Measurements from ENCODE around the gene CLC.

Gene CLC

DNA sequence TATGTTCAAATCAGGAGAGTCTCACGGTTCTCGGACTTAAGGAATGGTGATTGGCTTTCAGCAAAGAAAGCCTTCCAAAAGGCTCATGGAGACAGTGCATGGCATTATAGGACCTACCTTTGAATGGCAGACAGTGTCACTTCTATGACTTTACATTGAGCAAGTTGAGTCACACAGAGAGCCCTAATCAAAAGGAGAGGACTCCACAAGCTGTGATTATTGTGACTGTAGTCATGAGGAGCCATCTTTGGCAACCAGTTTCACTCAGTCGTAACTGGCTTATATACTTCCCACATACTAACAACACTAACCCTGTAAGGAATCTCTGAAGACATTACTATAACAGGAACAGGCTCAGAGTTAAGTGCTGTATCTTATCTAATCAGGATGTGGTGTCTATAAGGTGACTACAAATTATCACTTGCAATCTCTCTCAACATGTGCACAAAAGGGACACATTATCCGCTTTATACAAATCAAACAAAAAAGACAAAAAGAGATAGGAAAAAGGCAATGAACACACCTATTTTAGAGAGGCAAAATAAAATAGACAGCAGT lies 27.4 kb downstream of the CLC start:
- Histone ChIP-seq H3K36me3 (ENCODE audit: control insufficient read depth in 2 of 2, insufficient read depth in 1 of 2, low read length in 2 of 2) (no peaks in the 10 kb centered on the region; a peak in 1 of 3 replicates), H3K27ac (ENCODE audit: extremely low read depth, low read depth, low read length) (no peak overlapping the region), H3K4me1 (ENCODE audit: control insufficient read depth, insufficient read depth, low read length) (no peaks in the 10 kb centered on the region), H3K9me3 (ENCODE audit: control insufficient read depth, insufficient read depth, low read depth, low read length) (peaks cover 3% of the 10 kb centered on the region), H3K4me3 (ENCODE audit: low read depth, low read length) (no peak overlapping the region)
- ChIA-PET CTCF (interaction anchor here (0.7 to 1.2 kb wide), 2 partner anchors 37 to 177 kb away, joined by 3 read pairs; no protein-coding TSS in a partner anchor), POLR2A (no interaction called here)
- TF ChIP-seq ZNF133 (tag by site-specific recombination; IDR thresholded peaks at IDR 0.05): no peak
- TF ChIP-seq ZNF48 (tag by site-specific recombination; IDR thresholded peaks at IDR 0.05): no peak
- TF ChIP-seq, protein P1, sequence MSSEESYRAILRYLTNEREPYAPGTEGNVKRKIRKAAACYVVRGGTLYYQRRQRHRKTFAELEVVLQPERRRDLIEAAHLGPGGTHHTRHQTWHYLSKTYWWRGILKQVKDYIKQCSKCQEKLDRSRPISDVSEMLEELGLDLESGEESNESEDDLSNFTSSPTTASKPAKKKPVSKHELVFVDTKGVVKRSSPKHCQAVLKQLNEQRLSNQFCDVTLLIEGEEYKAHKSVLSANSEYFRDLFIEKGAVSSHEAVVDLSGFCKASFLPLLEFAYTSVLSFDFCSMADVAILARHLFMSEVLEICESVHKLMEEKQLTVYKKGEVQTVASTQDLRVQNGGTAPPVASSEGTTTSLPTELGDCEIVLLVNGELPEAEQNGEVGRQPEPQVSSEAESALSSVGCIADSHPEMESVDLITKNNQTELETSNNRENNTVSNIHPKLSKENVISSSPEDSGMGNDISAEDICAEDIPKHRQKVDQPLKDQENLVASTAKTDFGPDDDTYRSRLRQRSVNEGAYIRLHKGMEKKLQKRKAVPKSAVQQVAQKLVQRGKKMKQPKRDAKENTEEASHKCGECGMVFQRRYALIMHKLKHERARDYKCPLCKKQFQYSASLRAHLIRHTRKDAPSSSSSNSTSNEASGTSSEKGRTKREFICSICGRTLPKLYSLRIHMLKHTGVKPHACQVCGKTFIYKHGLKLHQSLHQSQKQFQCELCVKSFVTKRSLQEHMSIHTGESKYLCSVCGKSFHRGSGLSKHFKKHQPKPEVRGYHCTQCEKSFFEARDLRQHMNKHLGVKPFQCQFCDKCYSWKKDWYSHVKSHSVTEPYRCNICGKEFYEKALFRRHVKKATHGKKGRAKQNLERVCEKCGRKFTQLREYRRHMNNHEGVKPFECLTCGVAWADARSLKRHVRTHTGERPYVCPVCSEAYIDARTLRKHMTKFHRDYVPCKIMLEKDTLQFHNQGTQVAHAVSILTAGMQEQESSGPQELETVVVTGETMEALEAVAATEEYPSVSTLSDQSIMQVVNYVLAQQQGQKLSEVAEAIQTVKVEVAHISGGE (tag by site-specific recombination; conservative IDR thresholded peaks at IDR 0.05; ENCODE audit: low read depth): no peak
- TF ChIP-seq YY1 (tag by site-specific recombination; IDR thresholded peaks at IDR 0.05): no peak
- TF ChIP-seq, protein P2, sequence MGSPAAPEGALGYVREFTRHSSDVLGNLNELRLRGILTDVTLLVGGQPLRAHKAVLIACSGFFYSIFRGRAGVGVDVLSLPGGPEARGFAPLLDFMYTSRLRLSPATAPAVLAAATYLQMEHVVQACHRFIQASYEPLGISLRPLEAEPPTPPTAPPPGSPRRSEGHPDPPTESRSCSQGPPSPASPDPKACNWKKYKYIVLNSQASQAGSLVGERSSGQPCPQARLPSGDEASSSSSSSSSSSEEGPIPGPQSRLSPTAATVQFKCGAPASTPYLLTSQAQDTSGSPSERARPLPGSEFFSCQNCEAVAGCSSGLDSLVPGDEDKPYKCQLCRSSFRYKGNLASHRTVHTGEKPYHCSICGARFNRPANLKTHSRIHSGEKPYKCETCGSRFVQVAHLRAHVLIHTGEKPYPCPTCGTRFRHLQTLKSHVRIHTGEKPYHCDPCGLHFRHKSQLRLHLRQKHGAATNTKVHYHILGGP (tag by site-specific recombination; IDR thresholded peaks at IDR 0.05): no peak
- TF ChIP-seq ZNF776 (tag by site-specific recombination; IDR thresholded peaks at IDR 0.05; ENCODE audit: borderline replicate concordance): no peak
- TF ChIP-seq, protein P3, sequence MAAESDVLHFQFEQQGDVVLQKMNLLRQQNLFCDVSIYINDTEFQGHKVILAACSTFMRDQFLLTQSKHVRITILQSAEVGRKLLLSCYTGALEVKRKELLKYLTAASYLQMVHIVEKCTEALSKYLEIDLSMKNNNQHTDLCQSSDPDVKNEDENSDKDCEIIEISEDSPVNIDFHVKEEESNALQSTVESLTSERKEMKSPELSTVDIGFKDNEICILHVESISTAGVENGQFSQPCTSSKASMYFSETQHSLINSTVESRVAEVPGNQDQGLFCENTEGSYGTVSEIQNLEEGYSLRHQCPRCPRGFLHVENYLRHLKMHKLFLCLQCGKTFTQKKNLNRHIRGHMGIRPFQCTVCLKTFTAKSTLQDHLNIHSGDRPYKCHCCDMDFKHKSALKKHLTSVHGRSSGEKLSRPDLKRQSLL (tag by site-specific recombination; IDR thresholded peaks at IDR 0.05): no peak
- TF ChIP-seq, protein P4, sequence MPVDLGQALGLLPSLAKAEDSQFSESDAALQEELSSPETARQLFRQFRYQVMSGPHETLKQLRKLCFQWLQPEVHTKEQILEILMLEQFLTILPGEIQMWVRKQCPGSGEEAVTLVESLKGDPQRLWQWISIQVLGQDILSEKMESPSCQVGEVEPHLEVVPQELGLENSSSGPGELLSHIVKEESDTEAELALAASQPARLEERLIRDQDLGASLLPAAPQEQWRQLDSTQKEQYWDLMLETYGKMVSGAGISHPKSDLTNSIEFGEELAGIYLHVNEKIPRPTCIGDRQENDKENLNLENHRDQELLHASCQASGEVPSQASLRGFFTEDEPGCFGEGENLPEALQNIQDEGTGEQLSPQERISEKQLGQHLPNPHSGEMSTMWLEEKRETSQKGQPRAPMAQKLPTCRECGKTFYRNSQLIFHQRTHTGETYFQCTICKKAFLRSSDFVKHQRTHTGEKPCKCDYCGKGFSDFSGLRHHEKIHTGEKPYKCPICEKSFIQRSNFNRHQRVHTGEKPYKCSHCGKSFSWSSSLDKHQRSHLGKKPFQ (tag by site-specific recombination; IDR thresholded peaks at IDR 0.05): no peak
- no peak for TF ChIP-seq MZF1 (tag by site-specific recombination; IDR thresholded peaks at IDR 0.05; ENCODE audit: borderline replicate concordance)
- TF ChIP-seq ZNF19 (tag by site-specific recombination; IDR thresholded peaks at IDR 0.05; ENCODE audit: low read depth): no peak

DNA sequence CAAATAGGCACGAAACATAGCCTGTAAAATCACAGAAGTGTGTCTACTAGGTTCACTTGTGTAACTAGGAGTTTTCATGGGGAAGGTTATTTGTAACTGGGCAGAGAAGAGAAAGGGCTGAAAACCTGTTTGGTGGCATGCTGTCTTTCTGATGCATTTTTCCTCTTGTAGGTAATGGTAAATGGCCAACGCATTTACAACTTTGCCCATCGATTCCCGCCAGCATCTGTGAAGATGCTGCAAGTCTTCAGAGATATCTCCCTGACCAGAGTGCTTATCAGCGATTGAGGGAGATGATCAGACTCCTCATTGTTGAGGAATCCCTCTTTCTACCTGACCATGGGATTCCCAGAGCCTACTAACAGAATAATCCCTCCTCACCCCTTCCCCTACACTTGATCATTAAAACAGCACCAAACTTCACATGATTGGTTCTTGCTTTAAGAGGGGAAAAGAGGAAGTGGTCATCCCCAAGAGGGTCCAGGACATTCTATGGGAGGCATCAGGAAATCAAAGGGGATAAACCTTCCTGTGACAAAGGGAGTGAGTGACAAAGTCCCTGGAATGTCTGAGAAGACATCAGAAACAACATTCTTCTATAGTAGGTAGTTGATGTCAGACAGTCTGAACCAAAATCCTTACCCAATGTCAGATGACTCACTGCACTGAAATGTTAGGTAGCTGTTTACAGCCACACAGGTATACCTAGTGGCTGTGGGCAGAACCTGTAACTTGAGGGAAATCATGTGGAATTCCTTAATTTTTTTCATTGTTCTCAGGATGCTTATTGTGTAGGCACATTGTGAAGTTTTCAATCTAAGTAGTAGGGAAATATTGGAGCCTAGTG lies 28.6 kb downstream of the CLC start:
- Histone ChIP-seq H3K4me3 (ENCODE audit: low read depth, low read length) (no peak overlapping the region), H3K36me3 (ENCODE audit: control insufficient read depth in 2 of 2, insufficient read depth in 1 of 2, low read length in 2 of 2) (no peaks in the 10 kb centered on the region; a peak in 1 of 3 replicates), H3K27ac (ENCODE audit: extremely low read depth, low read depth, low read length) (no peak overlapping the region), H3K4me1 (ENCODE audit: control insufficient read depth, insufficient read depth, low read length) (peaks cover 3% of the 10 kb centered on the region), H3K9me3 (ENCODE audit: control insufficient read depth, insufficient read depth, low read depth, low read length) (peaks cover 3% of the 10 kb centered on the region)
- CTCF ChIA-PET: no interaction called here
- POLR2A ChIA-PET: no interaction called here
- TF ChIP-seq ZNF544 (tag by site-specific recombination; IDR thresholded peaks at IDR 0.05) (no peak), ZNF169 (tag by site-specific recombination; IDR thresholded peaks at IDR 0.05) (no peak), WT1 (tag by site-specific recombination; IDR thresholded peaks at IDR 0.05) (no peak), ZNF354C (tag by site-specific recombination; IDR thresholded peaks at IDR 0.05; ENCODE audit: borderline replicate concordance, low read depth) (no peak), ZNF350 (tag by site-specific recombination; IDR thresholded peaks at IDR 0.05) (no peak), ZNF843 (tag by site-specific recombination; IDR thresholded peaks at IDR 0.05) (no peak), ZNF777 (tag by site-specific recombination; IDR thresholded peaks at IDR 0.05; ENCODE audit: borderline replicate concordance) (no peak), MEIS1 (CRISPR knock-in tag; IDR thresholded peaks at IDR 0.05; ENCODE audit: borderline replicate concordance) (no peak), ZFP37 (tag by site-specific recombination; IDR thresholded peaks at IDR 0.05) (no peak), SP2 (tag by site-specific recombination; IDR thresholded peaks at IDR 0.05) (no peak)
- TF ChIP-seq, protein P5, sequence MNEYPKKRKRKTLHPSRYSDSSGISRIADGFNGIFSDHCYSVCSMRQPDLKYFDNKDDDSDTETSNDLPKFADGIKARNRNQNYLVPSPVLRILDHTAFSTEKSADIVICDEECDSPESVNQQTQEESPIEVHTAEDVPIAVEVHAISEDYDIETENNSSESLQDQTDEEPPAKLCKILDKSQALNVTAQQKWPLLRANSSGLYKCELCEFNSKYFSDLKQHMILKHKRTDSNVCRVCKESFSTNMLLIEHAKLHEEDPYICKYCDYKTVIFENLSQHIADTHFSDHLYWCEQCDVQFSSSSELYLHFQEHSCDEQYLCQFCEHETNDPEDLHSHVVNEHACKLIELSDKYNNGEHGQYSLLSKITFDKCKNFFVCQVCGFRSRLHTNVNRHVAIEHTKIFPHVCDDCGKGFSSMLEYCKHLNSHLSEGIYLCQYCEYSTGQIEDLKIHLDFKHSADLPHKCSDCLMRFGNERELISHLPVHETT (tag by site-specific recombination; IDR thresholded peaks at IDR 0.05): no peak
- TF ChIP-seq, protein P6, sequence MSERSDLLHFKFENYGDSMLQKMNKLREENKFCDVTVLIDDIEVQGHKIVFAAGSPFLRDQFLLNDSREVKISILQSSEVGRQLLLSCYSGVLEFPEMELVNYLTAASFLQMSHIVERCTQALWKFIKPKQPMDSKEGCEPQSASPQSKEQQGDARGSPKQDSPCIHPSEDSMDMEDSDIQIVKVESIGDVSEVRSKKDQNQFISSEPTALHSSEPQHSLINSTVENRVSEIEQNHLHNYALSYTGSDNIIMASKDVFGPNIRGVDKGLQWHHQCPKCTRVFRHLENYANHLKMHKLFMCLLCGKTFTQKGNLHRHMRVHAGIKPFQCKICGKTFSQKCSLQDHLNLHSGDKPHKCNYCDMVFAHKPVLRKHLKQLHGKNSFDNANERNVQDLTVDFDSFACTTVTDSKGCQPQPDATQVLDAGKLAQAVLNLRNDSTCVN (tag by site-specific recombination; optimal IDR thresholded peaks at IDR 0.05): no peak

Measured in HEK293 (cell line).